Measurements from ENCODE around the gene SLC9A6. TPM values are rescaled to one million over a fixed set of nuclear protein-coding genes. Genes with fewer than 3 reads are reported as not detected.

SLC9A6 gene
- total and polyA plus RNA-seq, 9 of the 15 experiments (the other 6 are each of a cell fraction or from before 2014, with no cell fraction given): 3.7 to 13.9 (median 9.9) TPM

- H3K4me3 ChIP-seq: peak within 1 kb of the TSS; percentile 99
- peak within 1 kb of the TSS; percentile 99 for H2AFZ ChIP-seq (ENCODE audit: low read depth, low read length)
- H3K9me1 ChIP-seq (ENCODE audit: control insufficient read depth, insufficient read depth, low read length): no peaks in the 10 kb centered on the region
- peak; percentile 91 for FAIRE-seq
- peaks cover 9% of the 10 kb centered on the region; the same call in 1 of the 3 replicates for H3K36me3 ChIP-seq (ENCODE audit: control insufficient read depth, insufficient read depth, low read length)
- H3K27ac ChIP-seq (ENCODE audit: extremely low read depth, low read depth, low read length): peak within 1 kb of the TSS; percentile 98
- BruUV-seq (replicated peaks): no TSS peak
- ATAC-seq: peak; percentile 96
- POLR2A ChIA-PET: interaction anchor here (0.7 to 2.4 kb wide), 5 partner anchors 10 to 894 kb away, joined by 3 to 9 read pairs (median 5); partner anchors contain the start of gene SLC9A6
- no peaks in the 10 kb centered on the region for H3K27me3 ChIP-seq (ENCODE audit: control insufficient read depth in 2 of 2, insufficient read depth in 2 of 2, low read length in 2 of 2)
- CTCF ChIA-PET (ENCODE audit: low intra/inter-chr PET ratio): no interaction called here
- H3K9me3 ChIP-seq (replicated peaks; ENCODE audit: control insufficient read depth, insufficient read depth, low read depth, low read length): no peaks in the 10 kb centered on the region
- H3K4me1 ChIP-seq (replicated peaks in 1 of 2; ENCODE audit: control insufficient read depth in 2 of 2, insufficient read depth in 2 of 2, low read length in 2 of 2): peaks cover 0 to 3% of the 10 kb centered on the region in 2 experiments; a peak in 3 of 5 replicates
- in situ Hi-C loops (cut with MboI): no loop called here
- intact Hi-C loops (cut with micrococcal nuclease): no loop called here
- DNase-seq (ENCODE audit: extremely low read depth in 1 of 4, low spot score in 3 of 4): peak; percentile 86 to 96 (median 94)
- H3K79me2 ChIP-seq (ENCODE audit: control insufficient read depth, insufficient read depth, low read length): peaks cover 24% of the 10 kb centered on the region
- peak within 1 kb of the TSS; percentile 99 for H3K4me2 ChIP-seq (ENCODE audit: insufficient read depth, low read length)
- WGBS (ENCODE audit: insufficient coverage, low coverage, missing lambda C conversion rate): under 1% methylated on average over 32 of the region's 65 CpGs
- H4K20me1 ChIP-seq (replicated peaks; ENCODE audit: control insufficient read depth, insufficient read depth, low read length): peaks cover 9% of the 10 kb centered on the region; the same call in 1 of the 2 replicates
- peak within 1 kb of the TSS; percentile 92 to 97 for H3K9ac ChIP-seq (ENCODE audit: insufficient read depth in 1 of 2, low read depth in 2 of 2, low read length in 2 of 2)
- peak; percentile 52; the same call in 1 of the 2 replicates for TF ChIP-seq TOE1 (IDR thresholded peaks at IDR 0.05; ENCODE audit: borderline replicate concordance)
- no peak for TF ChIP-seq TOE1 (CRISPR knock-in tag; IDR thresholded peaks at IDR 0.05; ENCODE audit: borderline replicate concordance, low read depth)
- TF ChIP-seq ZBTB17 (CRISPR knock-in tag; IDR thresholded peaks at IDR 0.05): no peak
- 0 out of 2 replicates have a peak, but pooled peaks have one; percentile 36 for TF ChIP-seq HLTF (IDR thresholded peaks at IDR 0.05)
- no peak for TF ChIP-seq ZNF740 (CRISPR knock-in tag; IDR thresholded peaks at IDR 0.05)
- no peak for TF ChIP-seq ZNF740 (tag; IDR thresholded peaks at IDR 0.05)
- no peak for TF ChIP-seq NUFIP1 (IDR thresholded peaks at IDR 0.05; ENCODE audit: partially characterized antibody)
- TF ChIP-seq ERF (CRISPR knock-in tag; IDR thresholded peaks at IDR 0.05): 0 out of 2 replicates have a peak, but pooled peaks have one; percentile 50
- TF ChIP-seq ELK1 (CRISPR knock-in tag; IDR thresholded peaks at IDR 0.05): no peak
- no peak for TF ChIP-seq ZFP91 (CRISPR knock-in tag; IDR thresholded peaks at IDR 0.05)
- TF ChIP-seq COPS2 (conservative IDR thresholded peaks at IDR 0.05): no peak
- TF ChIP-seq MAZ (CRISPR knock-in tag; conservative IDR thresholded peaks at IDR 0.05 in 1 of 2, IDR thresholded peaks at IDR 0.05 in 1 of 2): peak; percentile 45 to 52; a peak in 2 of 4 replicates
- TF ChIP-seq ZNF436 (CRISPR knock-in tag; IDR thresholded peaks at IDR 0.05): no peak
- no peak for TF ChIP-seq ZFP36 (IDR thresholded peaks at IDR 0.05; ENCODE audit: low read depth, low read length, partially characterized antibody)
- TF ChIP-seq SP2 (IDR thresholded peaks at IDR 0.05; ENCODE audit: extremely low read depth, low read depth, low read length, poor library complexity, severe bottlenecking): no peak
These were observed 11.5 kb upstream of the SLC9A6 start, which contains the start of gene MMGT1 for GRCh38 chrX:135973548-135974278. Gene MMGT1 (minus strand): TSS chrX:135973988. CDS start chrX:135973675, 313 bp downstream.

All from K562 (cell line).